Activated T-helper 9 cell treated with anti-CD3 and anti-CD28 coated beads, Interleukin-2, amount 50 U/mL, for 16 hours (primary cell): ENCODE results near the gene TENT4A.

ENCODE experiments used
- DNase-seq: peaks from one replicate; pipeline ENCODE4 v3.0.0-alpha.2; 2020; ENCODE audit warnings: low read depth

The TENT4A gene

DNA sequence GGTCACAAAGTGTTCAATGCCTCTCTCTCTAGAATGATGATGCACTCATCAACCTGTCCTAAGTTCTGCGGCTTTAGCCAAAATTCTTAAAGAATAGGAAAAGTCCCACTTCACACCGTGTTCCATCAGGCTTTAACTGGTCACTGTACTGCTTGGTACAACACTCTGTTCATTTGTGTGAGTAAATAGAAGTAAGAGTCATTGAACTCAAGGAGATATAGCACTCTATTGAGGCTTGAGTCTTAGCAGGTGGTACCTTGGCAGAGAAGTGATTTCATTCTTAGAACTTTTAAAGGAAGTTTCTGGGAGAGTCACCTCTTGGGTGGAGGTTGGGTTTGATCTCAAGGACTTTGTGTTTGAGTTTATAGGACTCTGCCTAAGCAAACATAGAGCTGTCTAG lies 92.6 kb downstream of the TENT4A start:
- DNase-seq: no peak
